ENCODE results near the gene USP10. TPM values are rescaled to one million over a fixed set of nuclear protein-coding genes. Genes with fewer than 3 reads are reported as not detected.

The USP10 gene
- total and polyA plus RNA-seq, 2 donors (not counting 3 experiments of a cell fraction or from before 2014, with no cell fraction given), result 84.0 to 115 TPM

DNA sequence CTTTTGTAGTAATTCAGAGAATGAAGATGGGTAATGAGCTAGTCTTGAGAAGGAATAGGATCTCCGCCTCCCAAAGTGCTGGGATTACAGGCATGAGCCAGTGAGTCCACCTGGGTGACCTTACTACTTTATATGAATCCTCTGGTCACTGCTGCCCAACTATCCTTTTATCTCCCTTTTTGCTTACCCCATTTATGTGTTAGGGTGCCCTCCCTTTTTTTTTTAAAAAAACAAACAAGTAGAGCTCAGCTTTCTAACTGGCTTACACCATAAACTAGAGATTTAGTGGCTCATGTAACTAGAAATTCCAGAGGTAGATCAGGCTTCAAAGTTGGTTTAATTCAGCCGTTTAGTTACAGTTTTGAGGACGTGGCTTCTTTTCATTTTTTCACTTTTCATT lies 15.6 kb downstream of the USP10 start:
- no peak for TF ChIP-seq POLR2AphosphoS5 (IDR thresholded peaks at IDR 0.05; ENCODE audit: insufficient read depth, low read depth, low read length)
- no peak for TF ChIP-seq POLR2A (IDR thresholded peaks at IDR 0.05; ENCODE audit: low read depth, low read length)
- no peak for TF ChIP-seq GATA2 (IDR thresholded peaks at IDR 0.05; ENCODE audit: insufficient read depth, insufficient read length, low read depth, low read length)
- TF ChIP-seq MYC (IDR thresholded peaks at IDR 0.05; ENCODE audit: low read depth, low read length), result no peak
- TF ChIP-seq FOS (IDR thresholded peaks at IDR 0.05; ENCODE audit: borderline replicate concordance, insufficient read depth, low read length), result no peak
- TF ChIP-seq EZH2 (IDR thresholded peaks at IDR 0.05; ENCODE audit: borderline replicate concordance, low read depth, low read length, severe bottlenecking), result no peak
- TF ChIP-seq, protein P1, sequence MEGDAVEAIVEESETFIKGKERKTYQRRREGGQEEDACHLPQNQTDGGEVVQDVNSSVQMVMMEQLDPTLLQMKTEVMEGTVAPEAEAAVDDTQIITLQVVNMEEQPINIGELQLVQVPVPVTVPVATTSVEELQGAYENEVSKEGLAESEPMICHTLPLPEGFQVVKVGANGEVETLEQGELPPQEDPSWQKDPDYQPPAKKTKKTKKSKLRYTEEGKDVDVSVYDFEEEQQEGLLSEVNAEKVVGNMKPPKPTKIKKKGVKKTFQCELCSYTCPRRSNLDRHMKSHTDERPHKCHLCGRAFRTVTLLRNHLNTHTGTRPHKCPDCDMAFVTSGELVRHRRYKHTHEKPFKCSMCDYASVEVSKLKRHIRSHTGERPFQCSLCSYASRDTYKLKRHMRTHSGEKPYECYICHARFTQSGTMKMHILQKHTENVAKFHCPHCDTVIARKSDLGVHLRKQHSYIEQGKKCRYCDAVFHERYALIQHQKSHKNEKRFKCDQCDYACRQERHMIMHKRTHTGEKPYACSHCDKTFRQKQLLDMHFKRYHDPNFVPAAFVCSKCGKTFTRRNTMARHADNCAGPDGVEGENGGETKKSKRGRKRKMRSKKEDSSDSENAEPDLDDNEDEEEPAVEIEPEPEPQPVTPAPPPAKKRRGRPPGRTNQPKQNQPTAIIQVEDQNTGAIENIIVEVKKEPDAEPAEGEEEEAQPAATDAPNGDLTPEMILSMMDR (IDR thresholded peaks at IDR 0.05; ENCODE audit: extremely low read depth in 1 of 2, insufficient read depth in 1 of 2, low read depth in 1 of 2, low read length in 2 of 2), result no peak
- no peak for TF ChIP-seq JUN (IDR thresholded peaks at IDR 0.05; ENCODE audit: borderline replicate concordance, insufficient read depth, insufficient read length, low read depth)
- TF ChIP-seq, protein P2, sequence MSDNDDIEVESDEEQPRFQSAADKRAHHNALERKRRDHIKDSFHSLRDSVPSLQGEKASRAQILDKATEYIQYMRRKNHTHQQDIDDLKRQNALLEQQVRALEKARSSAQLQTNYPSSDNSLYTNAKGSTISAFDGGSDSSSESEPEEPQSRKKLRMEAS (IDR thresholded peaks at IDR 0.05; ENCODE audit: insufficient read depth, insufficient read length), result no peak
- intact Hi-C loops (cut with micrococcal nuclease), result no loop called here
- no peak overlapping the region for H3K4me2 ChIP-seq (ENCODE audit: insufficient read depth, low read length)
- H3K79me2 ChIP-seq (ENCODE audit: control insufficient read depth, insufficient read depth, low read length), result peaks cover 99% of the 10 kb centered on the region
- POLR2A ChIA-PET, result no interaction called here
- H4K20me1 ChIP-seq (replicated peaks; ENCODE audit: control insufficient read depth, extremely low read depth, insufficient read depth, low read length), result peaks cover 2% of the 10 kb centered on the region
- dilution Hi-C loops (cut with MboI; ENCODE audit: extremely low pct_ligation_motif_present, low sequenced_read_pairs), result no loop called here
- H3K9ac ChIP-seq (replicated peaks; ENCODE audit: extremely low read depth, insufficient read depth, low read length), result no peak overlapping the region
- H2AFZ ChIP-seq (ENCODE audit: low read depth, low read length), result no peak overlapping the region
- H3K9me1 ChIP-seq (replicated peaks; ENCODE audit: control insufficient read depth, extremely low read depth, insufficient read depth, low read length), result no peaks in the 10 kb centered on the region
- no peaks in the 10 kb centered on the region for H3K27me3 ChIP-seq (ENCODE audit: control insufficient read depth in 2 of 2, insufficient read depth in 2 of 2, low read length in 2 of 2)
- FAIRE-seq, result no peak
- no peak for DNase-seq (ENCODE audit: low read depth, low spot score)
- CTCF ChIA-PET, result interaction anchor here (0.9 to 3.7 kb wide), 7 partner anchors 8 to 86 kb away, joined by 3 to 39 read pairs (median 5); no protein-coding TSS in a partner anchor
- H3K27ac ChIP-seq (ENCODE audit: insufficient read depth, low read depth, low read length), result no peak overlapping the region
- H3K9me3 ChIP-seq (replicated peaks; ENCODE audit: control insufficient read depth, insufficient read depth, low read length), result no peaks in the 10 kb centered on the region
- no TSS peak for BruUV-seq (replicated peaks)
- no peak overlapping the region for H3K4me3 ChIP-seq (replicated peaks in 1 of 3; ENCODE audit: insufficient read depth in 1 of 3, low read depth in 1 of 3, low read length in 3 of 3)
- peaks cover 12% of the 10 kb centered on the region for H3K4me1 ChIP-seq (ENCODE audit: control insufficient read depth, extremely low read depth, insufficient read depth, low read length)
- H3K36me3 ChIP-seq (ENCODE audit: control insufficient read depth in 2 of 2, extremely low read depth in 1 of 2, insufficient read depth in 2 of 2, low read length in 2 of 2), result no peaks in the 10 kb centered on the region

Data from endothelial cell of umbilical vein (primary cell).